ENCODE results near the gene GPX8. TPM values are rescaled to one million over a fixed set of nuclear protein-coding genes. Genes with fewer than 3 reads are reported as not detected.

Gene GPX8
- polyA plus RNA-seq, 1 donor from 2014 or later: 1.2 TPM

- no peak overlapping the region for H3K4me3 ChIP-seq (ENCODE audit: low read length)
- H4K20me1 ChIP-seq (ENCODE audit: insufficient read depth): no peaks in the 10 kb centered on the region
- TF ChIP-seq MXI1 (conservative IDR thresholded peaks at IDR 0.05; ENCODE audit: poor library complexity, severe bottlenecking): no peak
- no peak for TF ChIP-seq TAF1 (IDR thresholded peaks at IDR 0.05; ENCODE audit: low read depth)
- no peak for TF ChIP-seq EZH2 (IDR thresholded peaks at IDR 0.05; ENCODE audit: borderline replicate concordance, insufficient read depth, low read length, poor library complexity, severe bottlenecking)
- TF ChIP-seq RAD21 (conservative IDR thresholded peaks at IDR 0.05): no peak
- no peak for TF ChIP-seq EP300 (conservative IDR thresholded peaks at IDR 0.05; ENCODE audit: poor library complexity, severe bottlenecking)
- no peak for TF ChIP-seq CTCF (IDR thresholded peaks at IDR 0.05; ENCODE audit: poor library complexity, severe bottlenecking)
- no peak for TF ChIP-seq SMC3 (conservative IDR thresholded peaks at IDR 0.05; ENCODE audit: poor library complexity)
- TF ChIP-seq, protein P1, sequence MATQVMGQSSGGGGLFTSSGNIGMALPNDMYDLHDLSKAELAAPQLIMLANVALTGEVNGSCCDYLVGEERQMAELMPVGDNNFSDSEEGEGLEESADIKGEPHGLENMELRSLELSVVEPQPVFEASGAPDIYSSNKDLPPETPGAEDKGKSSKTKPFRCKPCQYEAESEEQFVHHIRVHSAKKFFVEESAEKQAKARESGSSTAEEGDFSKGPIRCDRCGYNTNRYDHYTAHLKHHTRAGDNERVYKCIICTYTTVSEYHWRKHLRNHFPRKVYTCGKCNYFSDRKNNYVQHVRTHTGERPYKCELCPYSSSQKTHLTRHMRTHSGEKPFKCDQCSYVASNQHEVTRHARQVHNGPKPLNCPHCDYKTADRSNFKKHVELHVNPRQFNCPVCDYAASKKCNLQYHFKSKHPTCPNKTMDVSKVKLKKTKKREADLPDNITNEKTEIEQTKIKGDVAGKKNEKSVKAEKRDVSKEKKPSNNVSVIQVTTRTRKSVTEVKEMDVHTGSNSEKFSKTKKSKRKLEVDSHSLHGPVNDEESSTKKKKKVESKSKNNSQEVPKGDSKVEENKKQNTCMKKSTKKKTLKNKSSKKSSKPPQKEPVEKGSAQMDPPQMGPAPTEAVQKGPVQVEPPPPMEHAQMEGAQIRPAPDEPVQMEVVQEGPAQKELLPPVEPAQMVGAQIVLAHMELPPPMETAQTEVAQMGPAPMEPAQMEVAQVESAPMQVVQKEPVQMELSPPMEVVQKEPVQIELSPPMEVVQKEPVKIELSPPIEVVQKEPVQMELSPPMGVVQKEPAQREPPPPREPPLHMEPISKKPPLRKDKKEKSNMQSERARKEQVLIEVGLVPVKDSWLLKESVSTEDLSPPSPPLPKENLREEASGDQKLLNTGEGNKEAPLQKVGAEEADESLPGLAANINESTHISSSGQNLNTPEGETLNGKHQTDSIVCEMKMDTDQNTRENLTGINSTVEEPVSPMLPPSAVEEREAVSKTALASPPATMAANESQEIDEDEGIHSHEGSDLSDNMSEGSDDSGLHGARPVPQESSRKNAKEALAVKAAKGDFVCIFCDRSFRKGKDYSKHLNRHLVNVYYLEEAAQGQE (IDR thresholded peaks at IDR 0.05; ENCODE audit: borderline replicate concordance): no peak
- TF ChIP-seq POLR2AphosphoS5 (IDR thresholded peaks at IDR 0.05): no peak
- H3F3A ChIP-seq (ENCODE audit: insufficient read depth, low read length, poor library complexity, severe bottlenecking): no peaks in the 10 kb centered on the region
- H3K9me2 ChIP-seq (ENCODE audit: insufficient read depth, low read length): no peaks in the 10 kb centered on the region
- no peaks in the 10 kb centered on the region for H3K9me3 ChIP-seq (ENCODE audit: low read length)
- H3K79me2 ChIP-seq (replicated peaks; ENCODE audit: insufficient read depth, low read length): no peaks in the 10 kb centered on the region
- H3K9ac ChIP-seq (ENCODE audit: low read length): no peak overlapping the region
- no peak overlapping the region for H3K4me2 ChIP-seq (ENCODE audit: low read length)
- H3K27me3 ChIP-seq (ENCODE audit: insufficient read depth, low read depth, low read length): no peaks in the 10 kb centered on the region
- no peaks in the 10 kb centered on the region for H3K36me3 ChIP-seq (ENCODE audit: insufficient read depth, low read length)
- H2AFZ ChIP-seq (ENCODE audit: low read depth, low read length): no peak overlapping the region
- H3K27ac ChIP-seq (ENCODE audit: low read length): no peak overlapping the region
Measured at GRCh38 chr5:55141945-55142690, 17.9 kb upstream of the GPX8 start.

DNA sequence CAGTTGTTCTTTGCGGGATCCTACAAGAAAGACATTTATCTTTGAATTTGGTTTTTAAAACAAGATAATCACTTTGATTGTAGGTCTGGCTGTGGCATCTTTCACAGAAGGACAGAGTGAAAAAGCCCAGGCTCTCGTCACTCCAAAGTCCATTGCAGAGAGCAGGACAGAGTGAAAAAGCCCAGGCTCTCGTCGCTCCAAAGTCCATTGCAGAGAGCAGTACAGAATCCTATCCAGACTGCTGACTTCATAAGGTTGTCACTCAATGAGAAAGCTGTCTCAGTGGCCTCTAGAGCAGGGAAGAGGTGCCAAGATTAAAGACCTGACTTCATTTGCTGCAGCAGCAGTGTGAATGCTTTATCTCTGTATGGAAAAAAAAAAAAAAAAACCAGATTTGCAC lies 16.3 kb upstream of the GPX8 start:
- Histone ChIP-seq H3K4me2 (ENCODE audit: low read length) (no peak overlapping the region), H3K27ac (ENCODE audit: low read length) (no peak overlapping the region), H3K36me3 (ENCODE audit: insufficient read depth, low read length) (no peaks in the 10 kb centered on the region), H2AFZ (ENCODE audit: low read depth, low read length) (no peak overlapping the region), H3K27me3 (ENCODE audit: insufficient read depth, low read depth, low read length) (no peaks in the 10 kb centered on the region), H3F3A (ENCODE audit: insufficient read depth, low read length, poor library complexity, severe bottlenecking) (no peaks in the 10 kb centered on the region), H3K9me3 (ENCODE audit: low read length) (no peaks in the 10 kb centered on the region), H3K79me2 (replicated peaks; ENCODE audit: insufficient read depth, low read length) (no peaks in the 10 kb centered on the region), H3K4me3 (ENCODE audit: low read length) (no peak overlapping the region), H4K20me1 (ENCODE audit: insufficient read depth) (no peaks in the 10 kb centered on the region), H3K9ac (ENCODE audit: low read length) (no peak overlapping the region), H3K9me2 (ENCODE audit: insufficient read depth, low read length) (no peaks in the 10 kb centered on the region)
- no peak for TF ChIP-seq EP300 (conservative IDR thresholded peaks at IDR 0.05; ENCODE audit: poor library complexity, severe bottlenecking)
- TF ChIP-seq, protein P1 (IDR thresholded peaks at IDR 0.05; ENCODE audit: borderline replicate concordance): no peak
- TF ChIP-seq MXI1 (conservative IDR thresholded peaks at IDR 0.05; ENCODE audit: poor library complexity, severe bottlenecking): no peak
- TF ChIP-seq TAF1 (IDR thresholded peaks at IDR 0.05; ENCODE audit: low read depth): no peak
- TF ChIP-seq SMC3 (conservative IDR thresholded peaks at IDR 0.05; ENCODE audit: poor library complexity): no peak
- TF ChIP-seq EZH2 (IDR thresholded peaks at IDR 0.05; ENCODE audit: borderline replicate concordance, insufficient read depth, low read length, poor library complexity, severe bottlenecking): no peak
- TF ChIP-seq CTCF (IDR thresholded peaks at IDR 0.05; ENCODE audit: poor library complexity, severe bottlenecking): no peak
- TF ChIP-seq RAD21 (conservative IDR thresholded peaks at IDR 0.05): no peak
- no peak for TF ChIP-seq POLR2AphosphoS5 (IDR thresholded peaks at IDR 0.05)
